ENCODE measurements around the gene STPG3. TPM values are rescaled to one million over a fixed set of nuclear protein-coding genes. Genes with fewer than 3 reads are reported as not detected.

The STPG3 gene
- total RNA-seq, 1 donor from 2014 or later, result not detected

- ATAC-seq (no peak), DNase-seq (peak; percentile 66)
- Histone ChIP-seq H3K36me3 (peaks cover 44% of the 10 kb centered on the region), H3K4me1 (peaks cover 18% of the 10 kb centered on the region), H3K4me3 (no peak overlapping the region), H3K9me3 (no peaks in the 10 kb centered on the region), H3K27ac (no peak overlapping the region), H3K27me3 (no peaks in the 10 kb centered on the region)
- TF ChIP-seq, protein P1, sequence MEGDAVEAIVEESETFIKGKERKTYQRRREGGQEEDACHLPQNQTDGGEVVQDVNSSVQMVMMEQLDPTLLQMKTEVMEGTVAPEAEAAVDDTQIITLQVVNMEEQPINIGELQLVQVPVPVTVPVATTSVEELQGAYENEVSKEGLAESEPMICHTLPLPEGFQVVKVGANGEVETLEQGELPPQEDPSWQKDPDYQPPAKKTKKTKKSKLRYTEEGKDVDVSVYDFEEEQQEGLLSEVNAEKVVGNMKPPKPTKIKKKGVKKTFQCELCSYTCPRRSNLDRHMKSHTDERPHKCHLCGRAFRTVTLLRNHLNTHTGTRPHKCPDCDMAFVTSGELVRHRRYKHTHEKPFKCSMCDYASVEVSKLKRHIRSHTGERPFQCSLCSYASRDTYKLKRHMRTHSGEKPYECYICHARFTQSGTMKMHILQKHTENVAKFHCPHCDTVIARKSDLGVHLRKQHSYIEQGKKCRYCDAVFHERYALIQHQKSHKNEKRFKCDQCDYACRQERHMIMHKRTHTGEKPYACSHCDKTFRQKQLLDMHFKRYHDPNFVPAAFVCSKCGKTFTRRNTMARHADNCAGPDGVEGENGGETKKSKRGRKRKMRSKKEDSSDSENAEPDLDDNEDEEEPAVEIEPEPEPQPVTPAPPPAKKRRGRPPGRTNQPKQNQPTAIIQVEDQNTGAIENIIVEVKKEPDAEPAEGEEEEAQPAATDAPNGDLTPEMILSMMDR (IDR thresholded peaks at IDR 0.05), result no peak
- intact Hi-C loops (cut with DNase I), result loop anchor here (10.0 kb wide), 1 partner anchor 244 kb away; no protein-coding TSS in a partner anchor
These were observed 29.6 kb downstream of the STPG3 start for GRCh38 chr9:137280474-137281344.

- H3K4me1 ChIP-seq, result peaks cover 10% of the 10 kb centered on the region
- intact Hi-C loops (cut with DNase I), result loop anchor here (10.0 kb wide), 1 partner anchor 243 kb away; no protein-coding TSS in a partner anchor
- H3K27ac ChIP-seq, result no peak overlapping the region
- TF ChIP-seq, protein P1 (IDR thresholded peaks at IDR 0.05), result no peak
- no peaks in the 10 kb centered on the region for H3K9me3 ChIP-seq
- H3K27me3 ChIP-seq, result no peaks in the 10 kb centered on the region
- peak; percentile 61 for DNase-seq
- H3K4me3 ChIP-seq, result no peak overlapping the region
- H3K36me3 ChIP-seq, result peaks cover 44% of the 10 kb centered on the region
- no peak for ATAC-seq
These were observed 30.4 kb downstream of the STPG3 start for GRCh38 chr9:137281345-137282116.

DNA sequence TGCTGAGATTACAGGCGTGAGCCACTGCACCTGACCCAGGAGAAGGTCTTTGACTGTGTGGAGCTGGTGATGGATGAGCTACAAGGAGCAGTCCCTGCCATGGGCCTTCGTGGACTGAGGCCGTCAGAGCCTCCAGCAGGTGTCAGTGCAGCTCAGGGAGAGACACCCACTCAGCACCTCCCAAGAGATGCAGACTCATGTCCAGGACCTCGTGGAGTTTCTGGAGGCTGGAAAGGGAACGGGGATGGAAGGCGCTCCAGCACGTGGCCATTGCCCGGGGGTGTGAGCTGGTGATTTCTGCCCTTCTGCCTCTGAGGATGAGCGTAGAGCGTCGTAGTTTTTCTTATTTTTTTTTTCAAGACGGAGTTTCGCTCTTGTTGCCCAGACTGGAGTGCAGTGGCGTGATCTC, 35.9 kb downstream of the STPG3 start:
- ATAC-seq (peak; percentile 95), DNase-seq (peak; percentile 68)
- H3K27ac ChIP-seq, result no peak overlapping the region
- H3K36me3 ChIP-seq, result peaks cover 21% of the 10 kb centered on the region
- H3K4me1 ChIP-seq, result no peaks in the 10 kb centered on the region
- TF ChIP-seq, protein P1 (IDR thresholded peaks at IDR 0.05), result peak; percentile 50
- no peaks in the 10 kb centered on the region for H3K27me3 ChIP-seq
- H3K9me3 ChIP-seq, result no peaks in the 10 kb centered on the region
- intact Hi-C loops (cut with DNase I), result loop anchor here (10.0 kb wide), 1 partner anchor 238 kb away; no protein-coding TSS in a partner anchor
- no peak overlapping the region for H3K4me3 ChIP-seq

DNA sequence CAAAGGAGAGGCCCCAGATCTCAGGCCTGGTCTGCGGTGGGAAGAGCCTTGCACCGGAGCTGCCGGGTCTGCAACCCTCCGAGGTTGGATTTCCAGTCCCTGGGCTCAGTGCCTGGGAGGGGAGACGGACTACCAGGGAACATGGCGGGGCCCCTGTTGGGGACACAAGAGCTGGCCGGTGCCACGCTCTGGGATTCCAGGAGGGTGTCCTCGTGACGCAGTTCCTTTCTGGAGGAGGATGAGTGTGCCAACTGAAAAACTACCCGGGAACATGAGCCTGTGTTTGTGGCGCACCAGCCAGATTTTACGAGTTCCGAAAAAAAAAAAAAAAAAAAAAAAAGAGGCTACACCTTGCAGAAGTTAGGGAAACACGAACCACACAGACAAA, 42.0 kb downstream of the STPG3 start:
- DNase-seq, result peak; percentile 55

DNA sequence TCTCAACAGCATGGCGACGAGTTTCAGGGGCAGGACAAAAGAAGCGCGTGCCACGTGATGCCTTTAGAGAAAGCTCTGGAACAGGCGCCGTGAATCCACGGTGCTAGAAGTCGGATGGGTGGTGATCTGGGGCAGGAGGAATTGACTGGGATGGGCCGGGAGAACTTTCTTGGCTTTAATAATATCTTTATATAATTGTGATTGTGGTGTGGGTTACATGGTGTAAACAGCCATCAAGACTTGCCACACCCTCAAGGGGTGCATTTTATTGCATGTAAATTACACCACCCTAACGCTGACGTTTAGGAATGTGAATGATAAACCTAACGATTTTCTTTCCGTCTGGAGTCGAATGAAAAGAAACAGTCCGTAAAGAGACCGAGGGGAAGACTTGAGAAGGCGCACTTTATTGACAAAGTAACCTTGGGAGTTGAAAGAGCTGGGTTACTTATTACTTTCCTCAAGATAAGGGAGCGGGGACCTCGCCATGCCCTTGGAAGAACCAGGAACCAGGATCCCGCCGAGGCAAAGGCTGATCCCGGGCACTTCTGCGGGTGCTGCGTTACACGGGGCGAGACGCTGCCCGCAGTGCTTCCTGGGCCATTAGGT, 42.5 kb downstream of the STPG3 start:
- Histone ChIP-seq H3K4me3 (peak overlapping the region; percentile 26), H3K27ac (peak overlapping the region; percentile 80), H3K9me3 (no peaks in the 10 kb centered on the region), H3K36me3 (no peaks in the 10 kb centered on the region), H3K27me3 (peaks cover 16% of the 10 kb centered on the region), H3K4me1 (peaks cover 15% of the 10 kb centered on the region)
- intact Hi-C loops (cut with DNase I), result loop anchor here (10.0 kb wide), 1 partner anchor 111 kb away; no protein-coding TSS in a partner anchor
- peak; percentile 36 for ATAC-seq
- peak; percentile 54 for DNase-seq
- TF ChIP-seq, protein P1 (IDR thresholded peaks at IDR 0.05), result no peak

More for the DNA sequence above, 42.0 kb downstream of the STPG3 start:
- no peaks in the 10 kb centered on the region for H3K9me3 ChIP-seq
- intact Hi-C loops (cut with DNase I), result loop anchor here (10.0 kb wide), 1 partner anchor 112 kb away; no protein-coding TSS in a partner anchor
- no peaks in the 10 kb centered on the region for H3K36me3 ChIP-seq
- TF ChIP-seq, protein P1 (IDR thresholded peaks at IDR 0.05), result no peak
- no peak overlapping the region for H3K4me3 ChIP-seq
- no peak for ATAC-seq
- no peak overlapping the region for H3K27ac ChIP-seq
- peaks cover 16% of the 10 kb centered on the region for H3K27me3 ChIP-seq
- peaks cover 12% of the 10 kb centered on the region for H3K4me1 ChIP-seq

Data from upper lobe of right lung (tissue), 1 donor.